Measurements from ENCODE around the gene EFHD2.
"Not testable (repeated sequence)": the region's sequence is repeated elsewhere in the genome, so short reads cannot be mapped to it uniquely, and the experiment has no call there.

Gene EFHD2

DNA sequence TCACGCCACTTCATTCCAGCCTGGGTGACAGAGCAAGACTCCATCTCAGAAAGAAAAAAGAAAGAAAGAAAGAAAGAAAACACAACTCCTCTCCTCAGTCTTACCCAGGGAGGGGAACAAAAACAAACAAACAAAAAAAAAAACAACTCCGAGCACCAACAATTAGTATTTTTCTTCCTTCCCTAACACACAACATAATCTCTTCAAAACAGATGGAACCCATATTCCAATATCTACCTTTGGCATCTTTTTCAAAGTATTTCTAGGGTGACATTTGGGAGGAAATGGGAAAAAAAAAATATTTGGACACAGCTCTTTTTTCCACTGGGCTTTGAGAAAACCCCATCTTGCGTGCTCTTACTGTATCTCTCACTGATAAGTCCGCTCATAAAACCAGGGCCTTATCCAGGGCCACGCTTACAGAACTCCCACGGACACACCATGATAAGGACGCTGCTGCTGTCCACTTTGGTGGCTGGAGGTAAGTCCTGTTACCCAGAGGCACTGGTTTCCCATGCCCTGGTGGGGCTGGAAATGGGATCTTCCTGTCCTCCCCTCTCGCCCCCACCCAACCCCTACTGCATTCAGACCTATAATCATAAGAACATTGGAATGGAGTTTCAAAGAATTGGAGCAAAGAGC is 46.7 kb downstream of the EFHD2 start, which contains the start of gene CELA2A:
TSS of gene CELA2A (plus strand) at position 420 of the 642 bp plus-strand sequence. CDS start at position 442, 22 bp downstream.
- no peak for DNase-seq

DNA sequence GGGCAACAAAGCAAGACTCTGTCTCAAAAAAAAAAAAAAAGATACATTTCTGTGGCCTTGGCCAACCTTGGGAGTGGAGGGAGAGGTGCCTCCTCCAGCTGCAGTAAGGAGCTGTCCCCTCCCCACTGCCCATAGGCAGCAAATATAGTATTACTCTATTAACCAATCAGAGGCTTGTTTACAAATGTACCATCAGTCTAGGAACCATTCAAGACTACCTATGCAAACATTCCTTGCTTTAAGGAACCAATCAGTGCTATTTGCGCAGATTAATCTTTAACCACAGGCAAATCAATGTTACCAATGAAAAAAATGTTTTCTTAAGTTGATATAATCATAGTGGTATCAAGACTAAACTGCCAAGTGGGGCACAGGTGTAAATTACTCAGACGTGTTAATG is 47.9 kb downstream of the EFHD2 start:
- DNase-seq = no peak

DNA sequence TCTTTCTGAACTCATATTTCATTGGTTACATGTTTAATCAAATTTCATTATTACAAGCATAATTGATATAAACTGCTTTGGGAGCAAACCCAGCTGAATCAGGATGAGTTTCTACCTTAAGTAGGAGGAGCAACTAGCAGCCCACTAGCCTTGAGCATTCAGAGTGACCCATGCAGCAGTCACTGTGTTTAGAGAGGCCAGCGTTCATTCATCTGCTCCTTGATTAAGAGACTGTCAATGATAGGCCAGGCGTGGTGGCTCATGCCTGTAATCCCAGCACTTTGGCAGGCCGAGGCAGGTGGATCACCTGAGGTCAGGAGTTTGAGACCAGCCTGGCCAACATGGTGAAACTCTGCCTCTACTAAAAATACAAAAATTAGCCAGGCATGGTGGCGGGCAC is 48.7 kb downstream of the EFHD2 start:
- DNase-seq = not testable (repeated sequence)

DNA sequence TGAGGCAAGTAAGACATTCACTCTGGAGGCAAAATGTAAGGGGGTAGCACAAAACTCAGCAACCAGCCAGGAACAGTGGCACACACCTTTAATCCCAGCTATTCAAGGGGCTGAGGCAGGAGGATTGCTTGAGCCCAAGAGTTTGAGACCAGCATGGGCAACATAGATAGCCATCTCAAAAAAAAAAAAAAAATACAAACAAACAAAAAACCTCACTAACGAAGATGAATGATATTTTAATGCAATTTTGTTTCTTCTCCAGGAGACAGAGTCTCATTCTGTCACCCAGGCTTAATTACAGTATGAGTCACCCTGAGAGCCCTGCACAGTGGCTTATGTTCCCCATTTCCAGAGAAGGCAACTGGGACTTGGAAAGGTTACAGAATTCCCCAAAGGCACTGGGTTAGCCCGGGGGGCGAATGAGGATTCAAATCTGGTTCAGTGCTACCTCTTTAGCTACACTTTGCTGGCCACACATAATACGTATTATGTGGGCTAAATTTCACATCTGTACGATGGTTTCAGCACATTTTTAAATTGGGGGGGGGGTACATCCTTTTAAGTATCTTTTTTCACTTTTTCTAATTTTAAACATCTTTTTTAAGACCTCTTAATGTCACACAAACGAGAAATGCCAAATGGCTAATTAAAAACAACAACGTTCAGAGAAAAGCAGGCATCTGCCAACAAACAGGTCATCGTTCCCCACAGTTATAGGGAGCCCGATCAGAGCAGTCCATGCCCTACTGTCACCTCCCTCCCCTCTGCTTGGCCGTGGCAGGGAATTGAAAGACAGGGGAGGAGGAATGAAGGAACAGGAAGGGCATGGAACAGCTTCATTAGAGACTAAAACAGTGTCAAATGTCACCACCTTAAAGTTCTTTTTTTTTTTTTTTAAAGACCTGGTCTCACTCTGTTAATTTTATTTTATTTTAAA is 50.4 kb downstream of the EFHD2 start:
- DNase-seq = no peak

DNA sequence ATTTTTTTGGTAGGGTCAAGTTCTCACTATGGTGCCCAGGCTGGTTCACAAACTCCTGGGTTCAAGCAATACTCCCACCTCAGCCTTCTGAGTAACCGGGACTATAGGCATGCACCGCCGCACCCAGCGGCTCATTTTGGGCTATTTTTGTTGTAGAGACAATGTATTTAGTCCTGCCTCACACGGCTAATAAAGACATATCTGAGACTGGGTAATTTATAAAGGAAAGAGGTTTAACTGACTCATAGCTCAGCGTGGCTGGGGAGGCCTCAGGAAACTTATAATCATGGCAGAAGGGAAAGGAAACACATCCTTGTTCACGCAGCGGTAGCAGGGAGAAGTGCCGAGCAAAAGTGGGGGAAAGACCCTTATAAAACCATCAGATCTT is 51.0 kb downstream of the EFHD2 start:
- no peak for DNase-seq

DNA sequence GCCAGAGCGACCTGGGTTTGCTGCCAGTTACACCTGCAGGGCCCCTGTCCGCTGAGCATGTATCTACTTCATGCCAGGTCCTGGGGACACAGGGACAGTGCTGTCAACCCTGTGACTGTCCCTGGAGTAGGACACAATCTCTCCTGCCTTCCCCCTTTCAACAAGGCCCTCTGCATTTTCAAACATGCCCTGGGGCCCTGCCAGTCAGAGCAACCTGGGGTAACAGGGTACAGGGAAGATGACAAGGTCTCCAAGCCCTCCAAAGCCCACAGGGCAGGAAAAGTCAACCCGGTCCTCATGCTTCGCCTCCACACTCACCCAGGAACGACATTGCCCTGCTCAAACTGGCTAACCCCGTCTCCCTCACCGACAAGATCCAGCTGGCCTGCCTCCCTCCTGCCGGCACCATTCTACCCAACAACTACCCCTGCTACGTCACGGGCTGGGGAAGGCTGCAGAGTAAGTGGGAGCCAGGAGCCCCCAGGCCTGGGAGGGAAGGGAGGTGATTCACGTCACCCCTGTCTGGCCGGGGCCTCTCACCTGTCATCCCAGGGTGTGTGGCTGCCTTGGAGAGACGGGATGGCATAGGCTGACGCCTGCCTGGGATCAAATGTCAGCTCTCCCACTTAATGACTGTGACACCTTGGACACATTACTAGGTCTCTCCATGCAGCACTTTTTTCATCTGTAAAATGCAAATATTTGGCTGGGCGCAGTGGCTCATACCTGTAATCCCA is 53.5 kb downstream of the EFHD2 start:
- not testable (repeated sequence) for DNase-seq

DNA sequence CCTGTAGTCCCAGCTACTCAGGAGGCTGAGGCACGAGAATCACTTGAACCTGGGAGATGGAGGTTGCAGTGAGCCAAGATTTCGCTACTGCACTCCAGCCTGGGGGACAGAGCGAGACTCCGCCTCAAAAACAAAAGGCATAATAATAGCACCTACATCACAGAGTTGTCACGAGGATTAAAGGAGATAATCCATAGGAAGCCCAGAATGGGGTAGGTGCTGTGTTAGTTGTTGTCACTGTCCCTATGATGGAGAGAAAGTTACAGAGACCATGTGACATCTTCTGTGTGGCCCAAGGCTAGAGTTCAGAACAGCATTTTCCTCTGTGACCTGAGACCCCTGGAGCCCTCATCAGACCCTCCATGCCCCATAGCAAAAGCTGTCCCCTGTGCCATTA is 54.2 kb downstream of the EFHD2 start:
- DNase-seq = not testable (repeated sequence)

DNA sequence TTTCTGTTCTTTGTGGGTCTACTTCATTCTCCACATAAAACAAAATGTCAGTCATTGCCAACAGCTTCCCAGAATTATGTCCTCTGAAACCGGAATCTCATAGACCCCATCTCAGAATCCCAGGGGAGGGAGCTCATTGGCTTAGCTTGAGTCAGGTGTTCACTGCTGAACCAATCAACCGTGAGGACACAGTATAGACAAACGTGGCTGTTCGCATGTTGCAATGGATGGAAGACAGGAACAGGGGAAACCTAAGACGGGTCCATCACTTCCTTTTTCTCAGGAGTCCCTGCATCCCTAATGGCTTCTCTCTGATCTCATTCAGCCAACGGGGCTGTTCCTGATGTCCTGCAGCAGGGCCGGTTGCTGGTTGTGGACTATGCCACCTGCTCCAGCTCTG is 56.0 kb downstream of the EFHD2 start:
- DNase-seq = no peak

DNA sequence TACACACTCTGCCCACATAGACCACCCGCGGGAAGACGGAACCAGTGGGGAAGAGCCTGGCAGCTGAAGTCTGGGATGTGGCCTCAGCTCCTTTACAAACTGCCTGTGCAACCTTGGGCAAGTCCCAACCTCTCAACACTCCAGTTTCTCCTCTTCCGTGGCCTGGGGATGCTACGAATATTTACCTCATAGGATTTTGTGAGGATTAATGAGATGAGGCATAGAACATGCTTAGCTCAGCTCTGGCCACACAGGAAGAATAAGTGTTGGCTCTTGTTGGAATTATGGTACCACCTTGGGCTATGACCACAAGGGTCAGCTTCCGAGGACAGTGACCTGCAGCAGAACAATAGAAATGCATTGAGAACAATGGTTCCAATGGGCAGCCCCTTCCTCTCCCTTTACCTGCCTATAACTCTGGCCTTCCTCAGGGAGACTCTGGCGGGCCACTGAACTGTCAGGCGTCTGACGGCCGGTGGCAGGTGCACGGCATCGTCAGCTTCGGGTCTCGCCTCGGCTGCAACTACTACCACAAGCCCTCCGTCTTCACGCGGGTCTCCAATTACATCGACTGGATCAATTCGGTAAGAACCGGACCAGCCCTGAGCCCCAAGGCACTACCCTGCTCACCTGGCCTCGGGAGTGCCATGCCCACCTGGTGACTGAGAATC is 57.4 kb downstream of the EFHD2 start:
- not testable (repeated sequence) for DNase-seq

DNA sequence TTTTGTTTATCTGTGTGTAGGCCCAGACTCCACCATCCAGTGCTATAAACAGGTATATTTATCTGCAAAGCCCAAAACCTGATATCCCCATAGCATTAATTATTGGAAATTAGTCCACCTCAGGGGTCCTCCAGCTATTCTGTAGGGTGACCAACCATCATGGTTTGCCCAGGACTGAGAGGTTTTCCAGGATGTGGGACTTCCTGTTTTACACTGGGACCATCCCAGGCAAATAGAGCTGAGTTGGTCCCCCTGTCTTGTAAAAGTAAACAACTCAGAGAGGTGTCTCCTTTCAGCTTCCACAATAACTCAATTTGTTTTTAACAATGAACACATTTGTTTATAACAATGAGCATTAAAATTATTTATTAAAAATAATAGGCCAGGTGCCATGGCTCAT is 58.5 kb downstream of the EFHD2 start:
- no peak for DNase-seq

DNA sequence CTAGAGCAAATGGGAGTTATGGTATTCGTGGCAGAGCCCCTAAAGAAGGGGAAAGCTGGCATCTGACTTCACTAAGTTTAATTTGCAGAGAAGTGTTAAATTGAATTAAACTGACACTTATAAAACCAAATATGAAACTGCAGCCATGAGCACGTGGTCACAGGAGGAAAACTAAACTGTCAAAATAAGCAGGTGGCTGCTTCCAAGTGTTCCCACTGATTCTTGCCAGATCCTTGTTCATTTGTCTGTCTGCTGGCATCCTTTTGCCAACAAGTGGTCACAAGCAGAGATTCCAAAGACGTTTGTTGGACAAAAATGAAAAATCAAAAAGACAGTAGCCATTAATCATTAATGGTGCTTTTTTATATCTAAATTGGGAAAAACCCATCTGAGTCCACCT is 59.7 kb downstream of the EFHD2 start:
- no peak for DNase-seq

DNA sequence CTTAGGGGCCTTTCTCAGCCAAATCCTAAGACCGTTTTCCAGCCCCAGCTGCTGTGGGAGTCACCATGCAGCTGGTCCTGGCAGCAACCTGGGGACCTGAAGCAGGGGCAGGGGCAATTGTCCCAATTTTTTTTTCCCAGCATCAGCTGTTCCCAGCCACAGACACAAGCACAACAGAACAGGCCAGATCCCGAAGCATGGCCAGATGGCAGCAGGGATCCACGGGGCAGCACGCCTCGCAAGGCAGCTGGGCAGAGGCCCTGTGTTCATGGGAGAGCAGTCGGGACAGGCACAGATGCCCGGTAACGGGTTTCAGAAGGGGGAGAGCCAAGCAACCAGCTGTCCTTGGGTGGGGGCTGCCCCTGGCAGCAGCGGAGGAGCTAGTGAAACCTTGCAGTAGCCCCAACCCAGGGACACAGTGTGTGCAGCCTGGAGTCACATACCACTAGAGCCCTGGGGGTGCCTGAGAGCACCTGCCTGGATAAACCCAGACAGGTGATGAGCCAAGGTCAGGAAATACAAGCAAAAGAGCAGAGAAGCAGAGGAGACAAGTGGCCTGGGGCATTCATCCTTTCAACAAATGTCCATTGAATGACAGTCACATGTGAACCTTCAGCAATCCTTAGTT is 60.2 kb downstream of the EFHD2 start:
- DNase-seq = not testable (repeated sequence)

DNA sequence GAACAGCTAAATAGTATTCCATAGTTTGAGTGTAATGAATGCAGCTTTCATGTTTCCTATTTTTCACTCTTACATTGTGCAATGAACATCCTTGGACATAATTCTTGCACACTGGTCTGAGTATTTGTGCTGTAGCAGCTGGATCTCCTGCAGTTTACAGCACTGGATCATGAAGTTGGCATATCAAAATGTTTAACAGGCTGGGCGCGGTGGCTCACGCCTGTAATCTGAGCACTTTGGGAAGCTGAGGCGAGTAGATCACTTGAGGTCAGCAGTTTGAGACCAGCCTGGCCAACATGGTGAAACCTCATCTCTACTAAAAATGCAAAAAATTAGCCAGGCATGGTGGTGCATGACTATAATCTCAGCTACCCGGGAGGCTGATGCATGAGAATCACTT is 61.4 kb downstream of the EFHD2 start:
- not testable (repeated sequence) for DNase-seq

DNA sequence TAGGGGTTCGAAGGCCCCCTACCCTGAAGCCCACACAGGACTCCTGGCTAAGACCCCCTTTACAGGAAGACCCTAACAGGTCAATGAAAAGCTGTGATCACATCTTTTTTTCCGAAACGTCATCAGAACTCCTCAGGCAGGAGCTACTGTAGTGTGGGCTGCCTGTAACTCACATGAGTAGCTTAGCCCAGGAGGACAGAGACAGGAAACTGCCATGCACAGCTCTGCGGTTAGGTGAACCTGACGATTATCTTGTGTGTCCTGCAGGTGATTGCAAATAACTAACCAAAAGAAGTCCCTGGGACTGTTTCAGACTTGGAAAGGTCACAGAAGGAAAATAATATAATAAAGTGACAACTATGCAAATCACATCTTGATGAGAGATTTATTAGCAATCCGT is 62.0 kb downstream of the EFHD2 start:
- not testable (repeated sequence) for DNase-seq

DNA sequence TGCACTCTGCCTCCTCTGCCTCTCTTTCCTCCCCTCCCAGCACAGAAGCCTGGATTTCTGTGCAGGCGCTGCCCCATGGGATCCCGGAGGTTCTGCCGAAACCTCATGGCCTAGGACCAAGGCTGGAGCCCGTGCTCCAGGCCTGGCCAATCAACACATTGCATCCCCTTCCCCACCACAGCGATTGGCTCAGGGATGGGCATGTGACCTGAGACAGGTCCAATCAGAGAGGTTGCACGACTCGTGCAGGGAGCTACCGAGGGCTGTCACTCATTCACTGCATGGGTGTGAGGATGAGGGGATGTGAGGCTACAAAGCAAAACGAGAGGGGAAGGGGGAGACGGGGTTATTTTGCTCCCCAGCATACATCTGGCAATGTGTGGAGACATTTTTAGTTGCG is 62.9 kb downstream of the EFHD2 start:
- DNase-seq = no peak

DNA sequence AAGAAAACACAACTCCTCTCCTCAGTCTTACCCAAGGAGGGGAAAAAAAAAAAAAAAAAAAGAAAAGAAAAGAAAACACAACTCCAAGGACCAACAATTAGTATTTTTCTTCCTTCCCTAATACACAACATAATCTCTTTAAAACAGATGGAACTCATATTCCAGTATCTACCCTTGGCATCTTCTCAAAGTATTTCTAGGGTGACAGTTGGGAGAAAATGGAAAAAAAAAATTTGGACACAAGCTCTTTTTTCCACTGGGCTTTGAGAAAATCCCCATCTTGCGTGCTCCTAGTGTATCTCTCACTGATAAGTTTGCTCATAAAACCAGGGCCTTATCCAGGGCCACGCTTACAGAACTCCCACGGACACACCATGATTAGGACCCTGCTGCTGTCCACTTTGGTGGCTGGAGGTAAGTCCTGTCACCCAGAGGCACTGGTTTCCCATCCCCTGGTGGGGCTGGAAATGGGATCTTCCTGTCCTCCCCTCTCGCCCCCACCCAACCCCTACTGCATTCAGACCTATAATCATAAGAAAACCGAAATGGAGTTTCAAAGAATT is 66.1 kb downstream of the EFHD2 start, which contains the start of gene CELA2B:
TSS of gene CELA2B (plus strand) at position 353 of the 563 bp plus-strand sequence. CDS start at position 375, 22 bp downstream.
- DNase-seq = no peak

DNA sequence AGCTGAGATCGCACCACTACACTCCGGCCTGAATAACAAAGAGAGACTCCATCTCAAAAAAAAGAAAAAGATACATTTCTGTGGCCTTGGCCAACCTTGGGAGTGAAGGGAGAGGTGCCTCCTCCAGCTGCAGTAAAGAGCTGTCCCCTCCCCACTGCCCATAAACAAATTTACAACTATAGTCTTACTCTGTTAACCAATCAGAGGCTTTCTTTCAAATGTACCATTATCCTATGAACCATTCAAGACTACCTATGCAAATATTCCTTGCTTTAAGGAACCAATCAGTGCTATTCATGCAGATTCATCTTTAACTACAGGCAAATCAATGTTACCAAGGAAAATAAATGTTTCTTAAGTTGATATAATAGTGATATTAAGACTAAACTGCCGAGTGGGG is 67.2 kb downstream of the EFHD2 start:
- DNase-seq = no peak

DNA sequence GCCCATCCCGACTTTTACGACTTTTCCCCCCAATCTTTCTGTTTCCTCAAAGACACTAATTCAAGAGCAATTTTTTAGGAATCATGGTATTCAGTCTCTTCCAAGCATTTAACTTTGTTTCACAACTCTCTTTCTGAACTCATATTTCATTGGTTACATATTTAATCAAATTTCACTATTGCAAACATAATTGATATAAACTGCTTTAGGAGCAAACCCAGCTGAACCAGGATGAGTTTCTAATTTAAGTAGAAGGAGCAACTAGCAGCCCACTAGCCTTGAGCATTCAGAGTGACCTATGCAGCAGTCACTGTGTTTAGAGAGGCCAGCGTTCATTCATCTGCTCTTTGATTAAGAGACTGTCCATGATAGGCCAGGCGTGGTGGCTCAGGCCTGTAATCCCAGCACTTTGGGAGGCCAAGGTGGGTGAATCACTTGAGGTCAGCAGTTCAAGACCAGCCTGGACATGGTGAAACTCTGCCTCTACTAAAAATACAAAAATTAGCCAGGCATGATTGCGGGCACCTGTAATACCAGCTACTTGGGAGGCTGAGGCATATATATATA is 68.0 kb downstream of the EFHD2 start:
- DNase-seq = no peak
